Mesenchymal stem cell (in vitro differentiated cells and primary cell): ENCODE results near the gene NUP214.
"Not testable (repeated sequence)": the region's sequence is repeated elsewhere in the genome, so short reads cannot be mapped to it uniquely, and the experiment has no call there.

Experiments used
- DNase-seq: peaks from one replicate; pipeline ENCODE4 v3.0.0-alpha.2; 2013
- H2AFZ ChIP-seq: one replicate; pipeline ENCODE4 v1.6.1; 2013; ENCODE audit warnings: low read depth, mild to moderate bottlenecking, control low read depth, inconsistent platforms, low read length, moderate library complexity
- H2AK5ac ChIP-seq: 2 replicates; pipeline ENCODE4 v1.6.1; 2013; ENCODE audit warnings: low read length, moderate library complexity, mild to moderate bottlenecking, inconsistent platforms; ENCODE audit not compliant: severe bottlenecking
- H2BK120ac ChIP-seq: one replicate; pipeline ENCODE4 v1.6.1; 2013; ENCODE audit warnings: low read depth, mild to moderate bottlenecking, inconsistent platforms, low read length, moderate library complexity
- H2BK12ac ChIP-seq, 2 experiments: one replicate each; pipeline ENCODE4 v1.6.1; 2013; ENCODE audit warnings: inconsistent platforms in 2 of 2, low read length in 2 of 2, mild to moderate bottlenecking in 2 of 2, moderate library complexity in 2 of 2, control low read depth in 1 of 2
- H2BK15ac ChIP-seq: one replicate; pipeline ENCODE4 v1.6.1; 2013; ENCODE audit warnings: mild to moderate bottlenecking, low read depth, inconsistent platforms; ENCODE audit not compliant: poor library complexity, severe bottlenecking
- H2BK5ac ChIP-seq: 2 replicates; pipeline ENCODE4 v1.6.1; 2013; ENCODE audit warnings: low read depth, mild to moderate bottlenecking, low read length, control low read depth, inconsistent platforms; ENCODE audit not compliant: poor library complexity, severe bottlenecking
- H3K14ac ChIP-seq, 2 experiments: one replicate each; pipeline ENCODE4 v1.6.1; 2013; ENCODE audit warnings: inconsistent platforms in 2 of 2, low read length in 2 of 2, control low read depth in 1 of 2, mild to moderate bottlenecking in 1 of 2, moderate library complexity in 1 of 2
- H3K18ac ChIP-seq, 2 experiments: one replicate each; pipeline ENCODE4 v1.6.1; 2013; ENCODE audit warnings: inconsistent platforms in 2 of 2, low read length in 2 of 2, control low read depth in 1 of 2, low read depth in 1 of 2, mild to moderate bottlenecking in 1 of 2
- H3K23ac ChIP-seq, 2 experiments: one replicate each; pipeline ENCODE4 v1.6.1; 2013; ENCODE audit warnings: inconsistent platforms in 2 of 2, low read length in 2 of 2, mild to moderate bottlenecking in 2 of 2, moderate library complexity in 2 of 2, control low read depth in 1 of 2
- H3K27ac ChIP-seq: 2 replicates; pipeline ENCODE4 v1.5.1; 2013; ENCODE audit warnings: mild to moderate bottlenecking, moderate library complexity, low read length, control low read depth, inconsistent platforms; ENCODE audit not compliant: poor library complexity, severe bottlenecking
- H3K27me3 ChIP-seq, 2 experiments: 2 replicates each; pipeline versions ENCODE4 v1.6.1 to v1.7.0; 2013; ENCODE audit warnings: low read length in 2 of 2, mild to moderate bottlenecking in 2 of 2, moderate library complexity in 2 of 2, control low read depth in 1 of 2, inconsistent platforms in 1 of 2; ENCODE audit not compliant: control insufficient read depth in 1 of 2, insufficient read depth in 1 of 2
- H3K36me3 ChIP-seq, 2 experiments: 2 replicates each; pipeline versions ENCODE4 v1.6.1 to v1.7.0; 2013; ENCODE audit warnings: low read length in 2 of 2, control low read depth in 1 of 2, inconsistent platforms in 1 of 2, low read depth in 1 of 2, mild to moderate bottlenecking in 1 of 2; ENCODE audit not compliant: insufficient read depth in 2 of 2, control insufficient read depth in 1 of 2
- H3K4ac ChIP-seq, 2 experiments: one replicate each; pipeline ENCODE4 v1.6.1; 2013; ENCODE audit warnings: inconsistent platforms in 2 of 2, low read length in 2 of 2, mild to moderate bottlenecking in 2 of 2, moderate library complexity in 2 of 2, control low read depth in 1 of 2, low read depth in 1 of 2
- H3K4me1 ChIP-seq: 2 replicates; pipeline ENCODE4 v1.6.1; 2013; ENCODE audit warnings: low read depth, low read length, control low read depth; ENCODE audit not compliant: control insufficient read depth, insufficient read depth
- H3K4me2 ChIP-seq: 2 replicates; pipeline ENCODE4 v1.6.1; 2013; ENCODE audit warnings: low read length, mild to moderate bottlenecking, inconsistent platforms; ENCODE audit not compliant: poor library complexity, severe bottlenecking
- H3K4me3 ChIP-seq, 2 experiments: 2 replicates each; pipeline versions ENCODE4 v1.5.1 to v1.7.0; 2013; ENCODE audit warnings: low read length in 2 of 2, mild to moderate bottlenecking in 2 of 2, control low read depth in 1 of 2, low read depth in 1 of 2; ENCODE audit not compliant: insufficient read depth in 1 of 2
- H3K79me1 ChIP-seq: replicated peaks from 2 replicates; pipeline ENCODE4 v1.6.1; 2013; ENCODE audit warnings: mild to moderate bottlenecking, control low read depth, low read length, inconsistent platforms; ENCODE audit not compliant: poor library complexity, severe bottlenecking
- H3K9ac ChIP-seq: 2 replicates; pipeline ENCODE4 v1.7.0; 2013; ENCODE audit warnings: mild to moderate bottlenecking, low read length, moderate library complexity
- H3K9me3 ChIP-seq: 2 replicates; pipeline ENCODE4 v1.7.0; 2013; ENCODE audit warnings: mild to moderate bottlenecking, low read length; ENCODE audit not compliant: control insufficient read depth
- H4K8ac ChIP-seq: one replicate; pipeline ENCODE4 v1.6.1; 2013; ENCODE audit warnings: inconsistent platforms, mild to moderate bottlenecking, low read length, moderate library complexity
- H4K91ac ChIP-seq: one replicate; pipeline ENCODE4 v1.6.1; 2013; ENCODE audit warnings: mild to moderate bottlenecking, low read length, inconsistent platforms
- WGBS: methylation state at CpG from one replicate; pipeline ENCODE4 v1.1.7; 2013; ENCODE audit warnings: mixed read lengths; 5-methylcytosine and 5-hydroxymethylcytosine counted together

Gene NUP214

GRCh38 chr9:131098391-131099101 is 26.8 kb upstream of the NUP214 start:
- Histone ChIP-seq H4K91ac (no peak overlapping the region), H3K79me1 (no peaks in the 10 kb centered on the region), H3K14ac (no peak overlapping the region), H3K4me1 (peaks cover 63% of the 10 kb centered on the region), H3K9me3 (no peaks in the 10 kb centered on the region), H3K18ac (no peak overlapping the region), H2BK5ac (no peak overlapping the region), H3K36me3 (peaks cover 0 to 5% of the 10 kb centered on the region in 2 experiments), H2AK5ac (peak overlapping the region; percentile 34), H3K23ac (no peak overlapping the region), H3K9ac (no peak overlapping the region), H3K4ac (no peak overlapping the region), H3K27ac (no peak overlapping the region), H3K4me3 (no peak overlapping the region), H4K8ac (no peak overlapping the region), H2BK15ac (no peak overlapping the region), H2AFZ (no peak overlapping the region), H3K27me3 (peaks cover 16 to 50% of the 10 kb centered on the region in 2 experiments), H2BK120ac (no peak overlapping the region), H2BK12ac (no peak overlapping the region), H3K4me2 (no peak overlapping the region)
- DNase-seq, result no peak
- 83% methylated on average over 13 of the region's 13 CpGs for WGBS

- Histone ChIP-seq H3K23ac (no peak overlapping the region), H2AFZ (no peak overlapping the region), H3K27ac (no peak overlapping the region), H2BK15ac (no peak overlapping the region), H3K9ac (no peak overlapping the region), H2BK5ac (peak overlapping the region; percentile 20), H3K4ac (no peak overlapping the region), H3K79me1 (no peaks in the 10 kb centered on the region), H2BK12ac (no peak overlapping the region), H3K36me3 (peaks cover 0 to 9% of the 10 kb centered on the region in 2 experiments), H2AK5ac (peak overlapping the region; percentile 65), H4K91ac (no peak overlapping the region), H3K4me2 (no peak overlapping the region), H3K18ac (no peak overlapping the region), H3K4me3 (no peak overlapping the region), H4K8ac (no peak overlapping the region), H2BK120ac (no peak overlapping the region), H3K4me1 (peaks cover 63% of the 10 kb centered on the region), H3K27me3 (peaks cover 14 to 51% of the 10 kb centered on the region in 2 experiments), H3K14ac (no peak overlapping the region), H3K9me3 (no peaks in the 10 kb centered on the region)
- WGBS, result 80% methylated on average over 8 of the region's 8 CpGs
- DNase-seq, result no peak
These were observed 26.2 kb upstream of the NUP214 start for GRCh38 chr9:131099102-131099606.

- H2BK120ac ChIP-seq, result not testable (repeated sequence)
These were observed 25.5 kb upstream of the NUP214 start for GRCh38 chr9:131099845-131100244.

GRCh38 chr9:131100445-131100844 is 24.9 kb upstream of the NUP214 start:
- no peak for DNase-seq
- Histone ChIP-seq H3K18ac (no peak overlapping the region), H3K79me1 (no peaks in the 10 kb centered on the region), H3K4me1 (peaks cover 61% of the 10 kb centered on the region), H3K23ac (no peak overlapping the region), H2BK120ac (no peak overlapping the region), H3K9ac (no peak overlapping the region), H2BK5ac (peak overlapping the region; percentile 95), H2BK12ac (no peak overlapping the region), H2AFZ (no peak overlapping the region), H3K36me3 (peaks cover 0 to 9% of the 10 kb centered on the region in 2 experiments), H3K9me3 (no peaks in the 10 kb centered on the region), H4K91ac (no peak overlapping the region), H3K4ac (no peak overlapping the region), H2AK5ac (peak overlapping the region; percentile 96), H3K27ac (peak overlapping the region; percentile 62), H3K4me2 (peak overlapping the region; percentile 36), H3K14ac (peak overlapping the region in 1 of 2 experiments; percentile 64), H3K27me3 (peaks cover 6 to 53% of the 10 kb centered on the region in 2 experiments), H3K4me3 (no peak overlapping the region), H2BK15ac (no peak overlapping the region), H4K8ac (no peak overlapping the region)
- WGBS, result 86% methylated on average over 9 of the region's 9 CpGs

More at GRCh38 chr9:131099845-131100244, 25.5 kb upstream of the NUP214 start:
- peak overlapping the region; percentile 44 for H3K27ac ChIP-seq
- not testable (repeated sequence) for H3K79me1 ChIP-seq, H2BK15ac ChIP-seq, H3K36me3 ChIP-seq, H3K14ac ChIP-seq, H4K8ac ChIP-seq, H3K4ac ChIP-seq, DNase-seq, H3K9me3 ChIP-seq, H3K4me3 ChIP-seq, H3K4me2 ChIP-seq, H2BK5ac ChIP-seq, H4K91ac ChIP-seq, H3K9ac ChIP-seq, H3K23ac ChIP-seq, H3K18ac ChIP-seq, H2BK12ac ChIP-seq, H2AFZ ChIP-seq
- peaks cover 12 to 54% of the 10 kb centered on the region in 2 experiments for H3K27me3 ChIP-seq
- H2AK5ac ChIP-seq, result peak overlapping the region; percentile 96
- H3K4me1 ChIP-seq, result peaks cover 61% of the 10 kb centered on the region
- 86% methylated on average over 8 of the region's 8 CpGs for WGBS
